OCI-LY7 (cell line): ENCODE measurements around the gene GPX3. TPM values are rescaled to one million over a fixed set of nuclear protein-coding genes. Genes with fewer than 3 reads are reported as not detected.

Experiments
- BruUV-seq: library from RNA; stranded (reverse); fragments of 400-500 nt; replicated peaks from 2 replicates; lab custom pipeline; 2021; lab: Mats Ljungman, UMichigan
- CTCF ChIA-PET: fragments of 300-600 bp; sonication (Branson Sonifier 250); formaldehyde crosslinking; loops from one replicate; lab custom pipeline; 2022; ENCODE audit warnings: antibody characterized with exemption; ENCODE audit not compliant: unreplicated experiment; lab: Charles Lee
- POLR2A ChIA-PET: fragments of 300-600 bp; sonication (Branson Sonifier 250); formaldehyde crosslinking; loops from one replicate; lab custom pipeline; 2022; ENCODE audit warnings: antibody characterized with exemption; lab: Charles Lee
- DNase-seq: peaks from one replicate; pipeline ENCODE4 v3.0.0-alpha.2; 2015; ENCODE audit warnings: low spot score
- H2AFZ ChIP-seq: fragments of 200-600 bp; sonication (generic), shearing (Covaris generic); 2 replicates; pipeline ENCODE4 v1.6.1; 2014; ENCODE audit warnings: mild to moderate bottlenecking, antibody characterized with exemption, low read length, moderate library complexity
- H3K27ac ChIP-seq: fragments of 200-600 bp; sonication (generic); 2 replicates; pipeline ENCODE4 v1.5.1; 2014; ENCODE audit warnings: mixed run types, low read depth, mild to moderate bottlenecking, moderate library complexity, low read length, inconsistent platforms; ENCODE audit not compliant: poor library complexity, severe bottlenecking
- H3K36me3 ChIP-seq: fragments of 200-600 bp; sonication (generic); 2 replicates; pipeline ENCODE4 v1.6.1; 2014; ENCODE audit warnings: mild to moderate bottlenecking, antibody characterized with exemption, low read length, moderate library complexity, mixed read lengths; ENCODE audit not compliant: insufficient read depth
- H3K4me1 ChIP-seq: fragments of 200-600 bp; sonication (generic); 2 replicates; pipeline ENCODE4 v1.5.1; 2014; ENCODE audit warnings: mild to moderate bottlenecking, low read length; ENCODE audit not compliant: insufficient read depth, poor library complexity, severe bottlenecking
- H3K4me2 ChIP-seq: fragments of 200-600 bp; sonication (generic); 2 replicates; pipeline ENCODE4 v1.6.1; 2014; ENCODE audit warnings: mild to moderate bottlenecking, low read length
- H3K4me3 ChIP-seq: fragments of 200-600 bp; sonication (generic); 2 replicates; pipeline ENCODE4 v1.5.1; 2014; ENCODE audit warnings: mild to moderate bottlenecking, low read depth, low read length; ENCODE audit not compliant: poor library complexity, severe bottlenecking
- H3K79me2 ChIP-seq: fragments of 200-600 bp; sonication (generic); 2 replicates; pipeline ENCODE4 v1.6.1; 2016; ENCODE audit warnings: low read depth, mild to moderate bottlenecking, low read length, moderate library complexity, mixed read lengths; ENCODE audit not compliant: insufficient read depth
- H3K9me2 ChIP-seq: fragments of 200-600 bp; sonication (generic); 2 replicates; pipeline ENCODE4 v1.6.1; 2016; ENCODE audit warnings: mild to moderate bottlenecking, low read length, mixed read lengths; ENCODE audit not compliant: insufficient read depth
- H3K9me3 ChIP-seq: fragments of 200-600 bp; sonication (generic); 2 replicates; pipeline ENCODE4 v1.6.1; 2014; ENCODE audit warnings: mild to moderate bottlenecking, mixed run types, low read length, mixed read lengths
- H4K20me1 ChIP-seq: fragments of 200-600 bp; sonication (generic); 2 replicates; pipeline ENCODE4 v1.6.1; 2014; ENCODE audit warnings: mild to moderate bottlenecking, antibody characterized with exemption, low read length, moderate library complexity, mixed read lengths; ENCODE audit not compliant: insufficient read depth
- CTCF ChIP-seq: fragments of 200-600 bp; sonication (generic); conservative IDR thresholded peaks from 2 replicates; pipeline ENCODE4 v1.5.1; 2014; ENCODE audit warnings: mild to moderate bottlenecking, antibody characterized with exemption, low read length, moderate library complexity, mixed read lengths
- EZH2phosphoT487 ChIP-seq: fragments of 200-600 bp; sonication (generic); IDR thresholded peaks from 2 replicates; pipeline ENCODE4 v1.6.1; 2018; ENCODE audit warnings: low read depth, borderline replicate concordance, mild to moderate bottlenecking, mixed run types, antibody characterized with exemption, low read length, moderate library complexity, mixed read lengths
- intact Hi-C: fragments of 100-400 bp; cut with micrococcal nuclease; formaldehyde crosslinking; loops from one replicate; pipeline ENCODE4 v1.10.0; 2022; ENCODE audit not compliant: unreplicated experiment
- total RNA-seq, 2 experiments: library from RNA; depleted of rRNA in 1 of 2; stranded (reverse); fragments of >200 nt in 1 of 2; shearing (Covaris generic) in 1 of 2; gene quantifications; 2 replicates each; pipeline ENCODE4 v1.2.3, GENCODE V29; 2014 to 2022

The GPX3 gene
- total RNA-seq, 2 experiments from 2014 or later: not detected

GRCh38 chr5:151023047-151023615 lies 2.7 kb downstream of the GPX3 start:
- intact Hi-C loops: no loop called here
- TF ChIP-seq CTCF: no peak
- TF ChIP-seq EZH2phosphoT487: no peak
- Histone ChIP-seq H3K4me2 (no peak overlapping the region), H3K4me3 (no peak overlapping the region), H3K9me2 (no peaks in the 10 kb centered on the region), H3K4me1 (no peaks in the 10 kb centered on the region), H4K20me1 (no peaks in the 10 kb centered on the region), H3K9me3 (no peaks in the 10 kb centered on the region), H3K27ac (no peak overlapping the region), H2AFZ (no peak overlapping the region), H3K36me3 (no peaks in the 10 kb centered on the region), H3K79me2 (no peaks in the 10 kb centered on the region)
- ChIA-PET POLR2A (no interaction called here), CTCF (no interaction called here)
- DNase-seq: no peak
- BruUV-seq: no TSS peak

- no peak for DNase-seq
- no peak for TF ChIP-seq CTCF
- no peak for TF ChIP-seq EZH2phosphoT487
- no peaks in the 10 kb centered on the region for H3K9me3 ChIP-seq
- H2AFZ ChIP-seq: no peak overlapping the region
- H4K20me1 ChIP-seq: no peaks in the 10 kb centered on the region
- POLR2A ChIA-PET: interaction anchor here (0.6 kb wide), 1 partner anchor 950 kb away, joined by 3 read pairs; no protein-coding TSS in a partner anchor
- no peaks in the 10 kb centered on the region for H3K4me1 ChIP-seq
- H3K27ac ChIP-seq: no peak overlapping the region
- no peak overlapping the region for H3K4me3 ChIP-seq
- BruUV-seq: no TSS peak
- H3K4me2 ChIP-seq: no peak overlapping the region
- H3K36me3 ChIP-seq: 0 out of 2 replicates have a peak, but pooled peaks cover 2% of the 10 kb centered on the region
- CTCF ChIA-PET: no interaction called here
- H3K9me2 ChIP-seq: no peaks in the 10 kb centered on the region
- intact Hi-C loops: no loop called here
- H3K79me2 ChIP-seq: no peaks in the 10 kb centered on the region
Observed at GRCh38 chr5:151023651-151024050, 3.3 kb downstream of the GPX3 start.

GRCh38 chr5:151024440-151025249 lies 4.3 kb downstream of the GPX3 start:
- CTCF ChIA-PET: interaction anchor here (0.6 kb wide), 1 partner anchor 15 kb away, joined by 3 read pairs; no protein-coding TSS in a partner anchor
- H3K4me1 ChIP-seq: no peaks in the 10 kb centered on the region
- no peak overlapping the region for H3K4me2 ChIP-seq
- H3K4me3 ChIP-seq: no peak overlapping the region
- H3K9me3 ChIP-seq: no peaks in the 10 kb centered on the region
- BruUV-seq: no TSS peak
- no peak overlapping the region for H3K27ac ChIP-seq
- DNase-seq: no peak
- H4K20me1 ChIP-seq: no peaks in the 10 kb centered on the region
- intact Hi-C loops: no loop called here
- 0 out of 2 replicates have a peak, but pooled peaks cover 8% of the 10 kb centered on the region for H3K36me3 ChIP-seq
- no peak for TF ChIP-seq EZH2phosphoT487
- TF ChIP-seq CTCF: no peak
- H3K9me2 ChIP-seq: no peaks in the 10 kb centered on the region
- POLR2A ChIA-PET: interaction anchor here (0.6 kb wide), 1 partner anchor 167 kb away, joined by 3 read pairs; no protein-coding TSS in a partner anchor
- no peak overlapping the region for H2AFZ ChIP-seq
- no peaks in the 10 kb centered on the region for H3K79me2 ChIP-seq
